Neutrophil (primary cell): Measurements from ENCODE around the gene ZNRD2.

Experiments used
- H3K27ac ChIP-seq: fragments of 200-600 bp; sonication (generic); 2 replicates; pipeline ENCODE4 v1.5.1; 2016; ENCODE audit warnings: mild to moderate bottlenecking, moderate library complexity
- H3K27me3 ChIP-seq: fragments of 200-600 bp; sonication (generic); 2 replicates; pipeline ENCODE4 v1.6.0; 2016; ENCODE audit warnings: mild to moderate bottlenecking
- H3K36me3 ChIP-seq: fragments of 200-600 bp; sonication (generic); 2 replicates; pipeline ENCODE4 v1.5.1; 2017
- H3K4me1 ChIP-seq, 2 experiments: fragments of 200-600 bp in 1 of 2; sonication (generic) in 1 of 2; 1 replicate in 1 of 2; 2 replicates in 1 of 2; pipeline versions ENCODE4 v1.5.1 to v1.6.1; 2013 to 2016; ENCODE audit warnings: low read depth in 1 of 2, low read length in 1 of 2, mild to moderate bottlenecking in 1 of 2, moderate library complexity in 1 of 2; ENCODE audit not compliant: control insufficient read depth in 1 of 2, insufficient read depth in 1 of 2
- H3K4me3 ChIP-seq, 2 experiments: fragments of 200-600 bp in 1 of 2; sonication (generic) in 1 of 2; 1 replicate in 1 of 2; 2 replicates in 1 of 2; pipeline ENCODE4 v1.5.1; 2013 to 2016; ENCODE audit warnings: low read depth in 1 of 2, low read length in 1 of 2, mild to moderate bottlenecking in 1 of 2, moderate library complexity in 1 of 2
- H3K9me3 ChIP-seq: fragments of 200-600 bp; sonication (generic); 2 replicates; pipeline ENCODE4 v1.5.1; 2016
- CTCF ChIP-seq: fragments of 200-600 bp; sonication (generic); IDR thresholded peaks from 2 replicates; pipeline ENCODE4 v1.5.1; 2016; ENCODE audit warnings: antibody characterized with exemption

ZNRD2 gene

GRCh38 chr11:65620666-65621065 lies 50.4 kb downstream of the ZNRD2 start:
- H3K9me3 ChIP-seq, result no peaks in the 10 kb centered on the region
- no peak overlapping the region for H3K4me3 ChIP-seq
- H3K27me3 ChIP-seq, result no peaks in the 10 kb centered on the region
- no peak for TF ChIP-seq CTCF
- H3K27ac ChIP-seq, result no peak overlapping the region
- H3K36me3 ChIP-seq, result peaks cover 86% of the 10 kb centered on the region
- H3K4me1 ChIP-seq, result peaks cover 13 to 18% of the 10 kb centered on the region in 2 experiments

GRCh38 chr11:65621460-65621859 lies 51.2 kb downstream of the ZNRD2 start:
- Histone ChIP-seq H3K27ac (no peak overlapping the region), H3K27me3 (no peaks in the 10 kb centered on the region), H3K36me3 (peaks cover 94% of the 10 kb centered on the region), H3K4me3 (no peak overlapping the region), H3K4me1 (peaks cover 12 to 17% of the 10 kb centered on the region in 2 experiments), H3K9me3 (no peaks in the 10 kb centered on the region)
- TF ChIP-seq CTCF, result no peak
